Neuronal stem cell (in vitro differentiated cells): ENCODE results near the gene THSD7A.

ENCODE experiments used
- DNase-seq: peaks from one replicate; pipeline ENCODE4 v3.0.0-alpha.2; 2013; ENCODE audit warnings: low spot score
- H2AFZ ChIP-seq: one replicate; pipeline ENCODE4 v1.6.1; 2013; ENCODE audit warnings: mild to moderate bottlenecking, low read length, inconsistent platforms
- H2AK5ac ChIP-seq: 2 replicates; pipeline ENCODE4 v1.6.1; 2013; ENCODE audit warnings: low read depth, mild to moderate bottlenecking, inconsistent platforms, low read length, moderate library complexity, mixed read lengths
- H2BK120ac ChIP-seq: 2 replicates; pipeline ENCODE4 v1.6.1; 2013; ENCODE audit warnings: low read depth, mild to moderate bottlenecking, inconsistent platforms, low read length, moderate library complexity, mixed read lengths
- H2BK12ac ChIP-seq: one replicate; pipeline ENCODE4 v1.6.1; 2013; ENCODE audit warnings: low read length, inconsistent platforms
- H2BK15ac ChIP-seq: 2 replicates; pipeline ENCODE4 v1.6.1; 2013; ENCODE audit warnings: mild to moderate bottlenecking, low read length, inconsistent platforms, mixed read lengths
- H2BK5ac ChIP-seq: one replicate; pipeline ENCODE4 v1.6.1; 2013; ENCODE audit warnings: inconsistent platforms, mild to moderate bottlenecking, low read length, moderate library complexity
- H3K14ac ChIP-seq: one replicate; pipeline ENCODE4 v1.6.1; 2013; ENCODE audit warnings: low read length, inconsistent platforms
- H3K18ac ChIP-seq: 2 replicates; pipeline ENCODE4 v1.6.1; 2013; ENCODE audit warnings: low read length, inconsistent platforms
- H3K23ac ChIP-seq: 2 replicates; pipeline ENCODE4 v1.6.1; 2013; ENCODE audit warnings: low read depth, mild to moderate bottlenecking, mixed read lengths, low read length, inconsistent platforms; ENCODE audit not compliant: poor library complexity
- H3K27ac ChIP-seq: replicated peaks from 3 replicates; pipeline ENCODE4 v1.5.1; 2013; ENCODE audit warnings: low read length, inconsistent platforms
- H3K27me3 ChIP-seq, 3 experiments: 2 replicates each; pipeline ENCODE4 v1.6.1; 2013; ENCODE audit warnings: low read length in 3 of 3, mild to moderate bottlenecking in 2 of 3, inconsistent platforms in 1 of 3, low read depth in 1 of 3, mixed read lengths in 1 of 3, moderate library complexity in 1 of 3; ENCODE audit not compliant: control insufficient read depth in 3 of 3, insufficient read depth in 3 of 3
- H3K36me3 ChIP-seq, 2 donors: replicated peaks in 1 of 2; 2 replicates each; pipeline ENCODE4 v1.6.1; 2013; ENCODE audit warnings: low read length in 2 of 2; ENCODE audit not compliant: control insufficient read depth in 2 of 2, insufficient read depth in 2 of 2
- H3K4ac ChIP-seq: 2 replicates; pipeline ENCODE4 v1.6.1; 2013; ENCODE audit warnings: inconsistent platforms, mild to moderate bottlenecking, low read length, moderate library complexity
- H3K4me1 ChIP-seq, 2 donors: 1 replicate in 1 of 2; 2 replicates in 1 of 2; pipeline ENCODE4 v1.6.1; 2013; ENCODE audit warnings: low read length in 2 of 2, low read depth in 1 of 2; ENCODE audit not compliant: control insufficient read depth in 2 of 2, insufficient read depth in 1 of 2
- H3K4me2 ChIP-seq: one replicate; pipeline ENCODE4 v1.6.1; 2013; ENCODE audit warnings: mild to moderate bottlenecking, low read length, inconsistent platforms; ENCODE audit not compliant: insufficient read depth, poor library complexity, severe bottlenecking
- H3K4me3 ChIP-seq, 2 donors: 2 replicates each; pipeline ENCODE4 v1.5.1; 2013; ENCODE audit warnings: low read length in 2 of 2, mild to moderate bottlenecking in 2 of 2, inconsistent platforms in 1 of 2, moderate library complexity in 1 of 2
- H3K79me1 ChIP-seq: one replicate; pipeline ENCODE4 v1.6.1; 2013; ENCODE audit warnings: low read depth, mild to moderate bottlenecking, inconsistent platforms, low read length, moderate library complexity
- H3K9ac ChIP-seq: one replicate; pipeline ENCODE4 v1.6.1; 2013; ENCODE audit warnings: mild to moderate bottlenecking, low read depth, low read length, inconsistent platforms; ENCODE audit not compliant: poor library complexity
- H3K9me3 ChIP-seq, 2 donors: replicated peaks in 1 of 2; 2 replicates each; pipeline versions ENCODE3 to v1.6.1; 2013; ENCODE audit warnings: low read length in 2 of 2, mild to moderate bottlenecking in 2 of 2, inconsistent platforms in 1 of 2, low read depth in 1 of 2, mixed read lengths in 1 of 2, moderate library complexity in 1 of 2; ENCODE audit not compliant: control insufficient read depth in 2 of 2, insufficient read depth in 1 of 2
- H4K8ac ChIP-seq: one replicate; pipeline ENCODE4 v1.6.1; 2013; ENCODE audit warnings: low read depth, mild to moderate bottlenecking, inconsistent platforms, low read length, moderate library complexity
- H4K91ac ChIP-seq: one replicate; pipeline ENCODE4 v1.6.1; 2013; ENCODE audit warnings: low read length, low read depth, mild to moderate bottlenecking, inconsistent platforms; ENCODE audit not compliant: poor library complexity
- WGBS, 2 donors: extraction: QIAGEN DNeasy Blood & Tissue Kit; methylation state at CpG; one replicate each; pipeline ENCODE4 v1.1.7; 2013; ENCODE audit warnings: missing lambda C conversion rate in 2 of 2, mixed read lengths in 1 of 2; ENCODE audit not compliant: insufficient read length in 2 of 2, insufficient replicate concordance in 1 of 2; ENCODE audit errors: extremely low coverage in 2 of 2; 5-methylcytosine and 5-hydroxymethylcytosine counted together

The THSD7A gene

DNA sequence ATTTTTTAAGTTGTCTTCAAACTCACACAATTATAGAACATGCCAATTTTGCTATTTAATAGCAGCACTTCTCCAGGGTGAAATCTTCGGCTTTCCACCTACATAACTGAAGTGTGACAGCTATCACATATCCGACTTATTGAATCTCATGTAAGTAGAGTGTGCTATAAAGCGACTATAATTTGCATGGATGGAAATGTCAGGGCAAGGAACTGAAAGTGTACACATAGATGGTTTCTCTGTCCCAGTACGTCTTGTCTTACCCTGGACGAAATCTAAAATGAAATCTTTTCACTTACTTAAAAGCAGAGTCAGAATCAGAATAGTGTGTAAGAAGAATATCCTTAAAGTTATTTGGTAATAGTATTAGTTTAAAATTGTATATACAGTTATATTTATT lies 132.3 kb downstream of the THSD7A start:
- Histone ChIP-seq H3K36me3 (no peaks in the 10 kb centered on the region), H3K14ac (no peak overlapping the region), H2AK5ac (no peak overlapping the region), H4K91ac (no peak overlapping the region), H2AFZ (no peak overlapping the region), H2BK120ac (no peak overlapping the region), H3K9ac (no peak overlapping the region), H3K79me1 (no peaks in the 10 kb centered on the region), H2BK5ac (no peak overlapping the region), H4K8ac (no peak overlapping the region), H2BK12ac (no peak overlapping the region), H3K4me1 (peaks cover 0 to 4% of the 10 kb centered on the region in 2 donors), H3K4me2 (no peak overlapping the region), H2BK15ac (no peak overlapping the region), H3K4me3 (no peak overlapping the region), H3K27ac (no peak overlapping the region), H3K9me3 (no peaks in the 10 kb centered on the region), H3K18ac (no peak overlapping the region), H3K27me3 (no peaks in the 10 kb centered on the region), H3K23ac (no peak overlapping the region), H3K4ac (no peak overlapping the region)
- DNase-seq: no peak
- no CpG with 5 or more reads among the region's 5 CpGs for WGBS, 2 donors

GRCh38 chr7:11698384-11698871 lies 133.6 kb downstream of the THSD7A start:
- Histone ChIP-seq H3K4me2 (no peak overlapping the region), H4K91ac (no peak overlapping the region), H3K23ac (no peak overlapping the region), H3K4ac (no peak overlapping the region), H3K9me3 (no peaks in the 10 kb centered on the region), H2AFZ (no peak overlapping the region), H3K4me1 (peaks cover 0 to 4% of the 10 kb centered on the region in 2 donors), H2BK120ac (no peak overlapping the region), H3K79me1 (no peaks in the 10 kb centered on the region), H3K14ac (no peak overlapping the region), H3K27me3 (no peaks in the 10 kb centered on the region), H3K27ac (no peak overlapping the region), H2BK12ac (no peak overlapping the region), H3K9ac (no peak overlapping the region), H3K36me3 (no peaks in the 10 kb centered on the region), H3K18ac (no peak overlapping the region), H2BK15ac (no peak overlapping the region), H2AK5ac (no peak overlapping the region), H2BK5ac (no peak overlapping the region), H3K4me3 (no peak overlapping the region), H4K8ac (no peak overlapping the region)
- no CpG with 5 or more reads among the region's 2 CpGs for WGBS, 2 donors
- DNase-seq: no peak

GRCh38 chr7:11690395-11690794 lies 141.6 kb downstream of the THSD7A start:
- Histone ChIP-seq H3K4me3 (no peak overlapping the region), H4K8ac (no peak overlapping the region), H2BK15ac (no peak overlapping the region), H2BK5ac (no peak overlapping the region), H2AFZ (no peak overlapping the region), H3K36me3 (no peaks in the 10 kb centered on the region), H2AK5ac (no peak overlapping the region), H3K4me2 (no peak overlapping the region), H2BK120ac (no peak overlapping the region), H4K91ac (no peak overlapping the region), H3K14ac (no peak overlapping the region), H3K4me1 (peaks cover 0 to 4% of the 10 kb centered on the region in 2 donors), H3K4ac (no peak overlapping the region), H3K79me1 (no peaks in the 10 kb centered on the region), H3K27ac (no peak overlapping the region), H3K9ac (no peak overlapping the region), H3K27me3 (no peaks in the 10 kb centered on the region), H2BK12ac (no peak overlapping the region), H3K23ac (no peak overlapping the region), H3K9me3 (peaks cover 0 to 6% of the 10 kb centered on the region in 2 donors), H3K18ac (no peak overlapping the region)
- no CpG with 5 or more reads among the region's 3 CpGs for WGBS, 2 donors
- no peak for DNase-seq

DNA sequence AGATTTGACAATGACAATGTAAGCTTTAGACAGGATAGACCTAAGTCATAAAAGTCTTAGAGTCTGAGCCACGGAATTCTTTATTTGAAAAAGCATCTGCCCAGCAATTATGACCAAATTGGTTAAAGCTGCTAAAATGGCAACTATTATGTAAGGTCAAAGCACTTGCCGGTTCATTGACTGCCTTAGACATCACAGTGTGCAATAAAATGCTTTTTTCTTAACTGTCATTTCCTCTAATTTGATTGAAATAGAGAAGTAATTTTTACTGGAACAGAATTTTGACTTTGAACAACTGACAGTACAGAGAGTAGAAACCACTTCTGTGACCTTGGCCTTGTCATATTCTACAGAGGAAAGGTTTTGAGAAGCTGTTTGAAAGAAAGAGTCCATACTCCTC lies 142.9 kb downstream of the THSD7A start:
- no peak overlapping the region for H3K27ac ChIP-seq
- H2BK12ac ChIP-seq: no peak overlapping the region
- H3K4ac ChIP-seq: no peak overlapping the region
- H3K23ac ChIP-seq: no peak overlapping the region
- H2BK5ac ChIP-seq: no peak overlapping the region
- no peak overlapping the region for H2BK15ac ChIP-seq
- no peak overlapping the region for H3K9ac ChIP-seq
- no peak overlapping the region for H2AK5ac ChIP-seq
- no peak for DNase-seq
- peaks cover 0 to 9% of the 10 kb centered on the region in 2 donors for H3K9me3 ChIP-seq
- no peaks in the 10 kb centered on the region for H3K27me3 ChIP-seq
- WGBS, 2 donors: no CpG with 5 or more reads among the region's 2 CpGs
- H3K79me1 ChIP-seq: no peaks in the 10 kb centered on the region
- no peak overlapping the region for H2BK120ac ChIP-seq
- H3K36me3 ChIP-seq: no peaks in the 10 kb centered on the region
- no peak overlapping the region for H3K4me3 ChIP-seq
- no peak overlapping the region for H2AFZ ChIP-seq
- peaks cover 0 to 4% of the 10 kb centered on the region in 2 donors for H3K4me1 ChIP-seq
- no peak overlapping the region for H3K4me2 ChIP-seq
- no peak overlapping the region for H3K18ac ChIP-seq
- H4K91ac ChIP-seq: no peak overlapping the region
- H4K8ac ChIP-seq: no peak overlapping the region
- no peak overlapping the region for H3K14ac ChIP-seq
